ENCODE data around the gene NFE2L3. TPM values are rescaled to one million over a fixed set of nuclear protein-coding genes. Genes with fewer than 3 reads are reported as not detected.

The NFE2L3 gene
- total and polyA plus RNA-seq, 9 of the 15 experiments (the other 6 are each of a cell fraction or from before 2014, with no cell fraction given): 2.9 to 16.9 (median 12.4) TPM

- TF ChIP-seq ZBTB11 (CRISPR knock-in tag; IDR thresholded peaks at IDR 0.05) (no peak), DACH1 (IDR thresholded peaks at IDR 0.05; ENCODE audit: partially characterized antibody) (no peak), U2AF1 (optimal IDR thresholded peaks at IDR 0.05; ENCODE audit: low read depth, low read length) (no peak), ZNF717 (CRISPR knock-in tag; IDR thresholded peaks at IDR 0.05) (no peak), RFX7 (CRISPR knock-in tag; IDR thresholded peaks at IDR 0.05) (no peak), MGA (IDR thresholded peaks at IDR 0.05) (no peak), RBM22 (IDR thresholded peaks at IDR 0.05; ENCODE audit: low read depth, low read length, poor library complexity, severe bottlenecking) (peak; percentile 71), ZNF224 (CRISPR knock-in tag; IDR thresholded peaks at IDR 0.05) (no peak), CHD1 (IDR thresholded peaks at IDR 0.05; ENCODE audit: low read length) (no peak), ZBTB17 (CRISPR knock-in tag; IDR thresholded peaks at IDR 0.05) (no peak), ATF2 (CRISPR knock-in tag; IDR thresholded peaks at IDR 0.05) (no peak), SREBF2 (CRISPR knock-in tag; IDR thresholded peaks at IDR 0.05) (no peak), NR3C1 (CRISPR knock-in tag; IDR thresholded peaks at IDR 0.05) (no peak)
Observed at GRCh38 chr7:26195182-26195581, 43.2 kb downstream of the NFE2L3 start (continued).
